GM19240 (cell line): ENCODE measurements around the gene C17orf114.

Source experiments
- DNase-seq: peaks from one replicate; pipeline ENCODE4 v3.0.0; 2011; ENCODE audit warnings: low spot score; ENCODE audit not compliant: insufficient read length

C17orf114 gene

GRCh38 chr17:4823373-4824089, 21.4 kb upstream of the C17orf114 start:
- no peak for DNase-seq

- DNase-seq, result no peak
These were observed 20.7 kb upstream of the C17orf114 start for GRCh38 chr17:4822835-4823234.

- no peak for DNase-seq
These were observed 16.1 kb upstream of the C17orf114 start for GRCh38 chr17:4818276-4818675.

DNA sequence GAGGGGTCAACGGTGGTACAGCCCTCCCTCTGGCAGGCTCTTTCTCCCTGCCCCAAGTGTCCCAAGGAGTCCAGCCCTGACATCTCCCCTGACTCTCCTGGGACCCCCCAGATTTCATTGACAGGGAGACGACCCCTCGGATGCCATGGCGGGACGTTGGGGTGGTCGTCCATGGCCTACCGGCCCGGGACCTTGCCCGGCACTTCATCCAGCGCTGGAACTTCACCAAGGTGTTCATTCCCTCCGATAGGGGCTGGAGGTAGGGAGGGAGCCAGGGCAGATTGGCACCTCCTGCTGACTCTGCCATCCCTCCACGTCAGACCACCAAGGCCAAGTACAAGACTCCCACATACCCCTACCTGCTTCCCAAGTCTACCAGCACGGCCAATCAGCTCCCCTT, 14.7 kb upstream of the C17orf114 start:
- no peak for DNase-seq

GRCh38 chr17:4815043-4815675, 13.0 kb upstream of the C17orf114 start:
- DNase-seq, result no peak

DNA sequence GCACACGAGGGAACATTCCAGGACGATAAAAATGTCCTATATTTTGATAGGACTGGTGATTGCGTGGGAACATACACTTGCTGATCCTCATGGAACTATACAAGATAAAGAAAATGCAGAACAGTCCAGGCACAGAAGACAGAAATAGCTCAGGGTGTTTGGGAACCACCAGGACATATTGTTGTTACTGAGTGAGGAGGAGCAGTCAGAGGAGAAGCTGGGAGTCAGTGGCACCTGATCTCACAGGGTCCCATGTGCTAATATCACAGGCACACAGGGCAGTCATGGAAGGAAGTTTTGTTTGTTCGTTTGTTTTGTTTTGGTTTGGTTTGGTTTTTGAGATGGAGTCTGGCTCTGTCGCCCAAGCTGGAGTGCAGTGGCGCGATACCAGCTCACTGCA, 10.6 kb upstream of the C17orf114 start:
- no peak for DNase-seq

DNA sequence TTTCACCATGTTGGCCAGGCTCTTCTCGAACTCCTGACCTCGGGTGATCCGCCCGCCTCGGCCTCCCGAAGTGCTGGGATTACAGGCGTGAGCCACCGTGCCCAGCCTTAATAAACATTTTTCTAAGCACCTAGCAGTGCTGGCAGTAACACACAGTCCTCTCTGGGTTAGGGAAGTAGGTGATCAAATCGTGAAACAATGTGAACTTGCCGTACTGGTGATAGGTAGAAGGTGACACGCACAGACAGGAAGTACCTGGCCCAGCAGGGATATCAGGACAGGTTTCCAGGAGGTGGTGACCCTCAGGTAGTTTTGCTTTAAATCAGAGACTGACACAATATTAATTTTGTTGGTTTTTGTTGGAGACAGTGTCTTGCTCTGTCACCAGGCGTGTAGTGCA, 9.3 kb upstream of the C17orf114 start:
- DNase-seq, result no peak

DNA sequence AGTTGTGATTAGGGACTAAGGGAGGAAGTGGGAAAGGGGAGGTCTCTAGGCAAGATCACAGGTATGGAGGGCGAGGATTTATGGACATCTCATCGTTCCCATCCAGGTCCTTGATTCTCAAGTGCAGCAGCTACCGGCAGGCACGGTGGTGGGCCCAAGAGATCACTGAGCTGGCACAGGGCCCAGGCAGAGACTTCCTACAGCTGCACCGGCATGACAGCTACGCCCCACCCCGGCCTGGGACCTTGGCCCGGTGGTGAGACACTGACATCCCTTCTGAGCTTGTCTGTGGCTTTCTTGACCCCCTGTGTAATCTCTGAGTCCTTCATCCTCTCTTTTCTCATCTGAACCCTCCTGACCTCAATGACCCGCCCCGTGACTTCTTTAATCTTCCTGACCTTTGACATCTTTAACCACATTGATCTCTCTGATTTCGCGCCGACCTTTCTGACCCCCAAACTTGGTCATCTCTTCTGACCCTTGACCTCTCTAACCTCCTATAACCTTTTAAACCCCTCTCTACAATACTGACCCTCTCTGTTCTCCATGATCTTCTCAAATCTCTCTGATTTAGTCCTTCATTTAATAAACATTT, 8.7 kb upstream of the C17orf114 start:
- DNase-seq, result no peak

DNA sequence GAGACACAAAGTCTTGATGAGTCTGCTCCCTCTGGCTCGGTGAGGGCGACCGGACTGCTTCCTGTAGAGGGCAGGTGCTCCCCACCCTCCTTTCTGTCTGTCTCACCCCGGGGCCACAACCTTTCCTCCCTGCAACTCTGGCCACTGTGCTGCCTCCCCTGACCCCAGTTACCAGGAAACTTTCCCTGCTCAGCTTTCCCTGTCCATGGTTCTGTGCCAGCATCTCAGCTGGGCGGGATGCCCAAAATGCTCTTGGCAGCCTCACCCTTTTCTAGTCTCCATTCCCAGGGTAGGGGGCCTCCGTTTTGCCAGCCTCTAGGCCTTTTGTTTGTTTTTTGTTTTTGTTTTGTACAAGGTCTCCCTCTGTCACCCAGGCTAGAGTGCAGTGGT, 6.2 kb upstream of the C17orf114 start:
- no peak for DNase-seq

DNA sequence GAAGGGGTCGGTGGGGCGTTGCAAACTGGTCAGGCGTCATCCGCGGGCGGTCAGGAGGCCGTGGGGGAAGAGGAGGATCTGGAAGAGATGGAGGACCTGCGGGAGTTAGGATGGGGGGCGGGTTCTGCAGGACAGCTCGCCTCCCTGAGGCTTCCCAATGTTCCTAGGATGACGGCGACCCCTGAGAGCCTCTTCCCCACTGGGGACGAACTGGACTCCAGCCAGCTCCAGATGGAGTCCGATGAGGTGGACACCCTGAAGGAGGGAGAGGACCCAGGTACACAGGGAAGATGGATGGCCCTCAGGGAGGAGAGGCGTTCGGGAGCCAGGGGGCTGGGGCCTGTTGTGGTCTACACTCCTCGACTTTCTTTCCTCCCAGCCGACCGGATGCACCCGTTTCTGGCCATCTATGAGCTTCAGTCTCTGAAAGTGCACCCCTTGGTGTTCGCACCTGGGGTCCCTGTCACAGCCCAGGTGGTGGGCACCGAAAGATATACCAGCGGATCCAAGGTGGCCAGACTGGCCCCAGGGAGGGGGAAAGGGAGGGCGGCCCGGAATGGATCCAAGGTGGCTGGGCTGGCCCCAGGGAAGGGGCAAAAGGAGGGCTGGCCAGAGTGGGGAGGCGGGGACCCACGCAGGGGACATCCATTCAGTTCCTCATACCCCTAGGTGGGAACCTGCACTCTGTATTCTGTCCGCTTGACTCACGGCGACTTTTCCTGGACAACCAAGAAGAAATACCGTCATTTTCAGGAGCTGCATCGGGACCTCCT, 5.7 kb upstream of the C17orf114 start:
- DNase-seq, result no peak

- peak; percentile 98 for DNase-seq
These were observed 4.9 kb upstream of the C17orf114 start, which contains the start of gene PLD2 for GRCh38 chr17:4806777-4807604. TSS of gene PLD2 (plus strand) at chr17:4807152. CDS start at chr17:4807773, 621 bp downstream.

- no peak for DNase-seq
These were observed 4.3 kb upstream of the C17orf114 start for GRCh38 chr17:4806456-4806776.

DNA sequence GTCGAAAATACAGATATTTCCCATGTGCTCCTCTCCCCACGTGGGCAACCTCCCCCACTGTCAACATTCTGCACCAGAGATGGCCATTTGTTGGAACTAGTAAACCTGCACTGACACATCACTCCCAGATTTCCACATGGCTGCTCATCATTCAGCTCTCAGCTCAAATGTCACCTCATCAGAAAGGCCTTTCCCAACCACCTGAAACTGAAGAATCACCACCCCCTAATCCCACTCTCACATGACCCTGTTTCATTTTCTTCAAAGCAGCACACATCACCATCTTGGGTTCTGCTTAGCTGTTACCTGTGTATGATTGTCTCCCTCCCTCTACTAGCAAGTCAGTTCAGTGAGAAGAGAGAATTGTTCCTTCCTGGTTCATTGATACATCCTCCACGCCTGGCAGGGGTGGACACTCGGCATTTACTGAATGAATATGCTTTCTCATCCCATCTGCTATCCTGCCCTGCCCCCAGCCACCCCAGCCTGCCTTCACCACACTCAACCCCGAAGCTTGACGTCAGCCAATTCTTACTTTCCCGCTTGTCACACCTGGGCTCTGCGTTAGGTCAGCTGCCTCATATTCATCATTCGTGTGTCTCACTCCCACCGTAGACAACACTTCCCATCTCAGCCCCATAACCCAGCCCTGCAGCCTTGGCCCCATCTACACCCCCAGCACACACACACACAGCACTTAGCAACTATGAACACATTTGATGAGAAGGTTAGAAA, 1.5 kb downstream of the C17orf114 start:
- no peak for DNase-seq

GRCh38 chr17:4796552-4796920, 5.6 kb downstream of the C17orf114 start:
- DNase-seq, result no peak

DNA sequence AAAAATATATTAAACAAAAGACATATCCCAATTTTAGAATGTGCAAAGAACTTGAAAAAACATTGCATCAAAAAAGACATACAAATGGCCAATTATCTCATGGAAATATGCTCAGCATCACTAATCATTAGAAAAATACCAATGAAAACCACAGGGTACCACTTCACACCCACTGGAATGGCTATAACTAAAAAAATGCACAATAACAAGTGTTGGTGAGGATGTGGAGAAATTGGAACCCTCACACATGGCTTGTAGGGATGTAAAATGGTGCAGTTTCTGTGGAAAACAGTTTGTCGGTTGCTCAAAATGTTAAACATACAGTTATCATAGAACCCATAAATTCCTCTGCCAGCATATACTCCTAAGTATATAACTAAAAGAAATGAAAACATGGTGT, 7.0 kb downstream of the C17orf114 start:
- no peak for DNase-seq

DNA sequence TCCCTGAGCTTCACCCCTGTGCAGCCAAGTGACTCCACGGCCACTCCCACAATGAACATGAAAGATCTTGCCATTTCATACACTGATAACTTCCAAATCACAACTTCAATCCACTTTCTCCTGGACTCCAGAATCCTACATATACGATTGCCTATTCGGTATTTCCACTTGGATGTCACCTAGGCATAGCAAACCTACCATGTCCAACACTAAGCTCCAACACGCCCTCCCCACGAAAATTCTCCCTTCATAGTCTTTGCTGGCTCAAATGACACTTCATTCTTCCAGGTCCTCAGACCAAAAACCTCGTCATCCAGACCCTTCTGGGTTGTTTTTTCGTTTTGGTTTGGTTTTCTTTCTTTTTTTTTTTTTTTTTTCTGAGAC, 11.4 kb downstream of the C17orf114 start:
- DNase-seq, result no peak

- DNase-seq, result peak; percentile 85
These were observed 12.0 kb downstream of the C17orf114 start for GRCh38 chr17:4789951-4790704.

DNA sequence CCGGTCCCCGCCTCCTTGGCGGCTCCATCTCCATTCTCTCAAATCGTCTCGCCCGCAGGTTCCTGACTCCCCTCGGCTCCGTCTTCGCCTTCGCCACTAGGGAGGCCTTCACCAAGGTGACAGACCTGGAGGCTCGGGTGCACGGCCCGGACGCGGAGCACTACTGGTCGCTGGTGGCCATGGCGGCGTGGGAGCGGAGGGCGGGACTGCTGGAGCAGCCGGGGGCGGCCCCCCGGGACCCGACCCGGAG, 12.5 kb downstream of the C17orf114 start:
- no peak for DNase-seq

GRCh38 chr17:4788807-4789700, 13.1 kb downstream of the C17orf114 start, which contains the start of gene GLTPD2:
TSS of gene GLTPD2 (plus strand) at chr17:4788964. CDS start at chr17:4789012, 48 bp downstream.
- DNase-seq, result no peak
